Lower leg skin (tissue), 4 donors: ENCODE measurements around the gene PCDH9. TPM values are rescaled to one million over a fixed set of nuclear protein-coding genes. Genes with fewer than 3 reads are reported as not detected.

Experiments
- DNase-seq, 2 donors: peaks; one replicate each; pipeline ENCODE4 v3.0.0-alpha.2; 2019; ENCODE audit warnings: low spot score in 2 of 2
- H3K4me3 ChIP-seq: fragments of 200-600 bp; sonication (generic); 2 replicates; pipeline ENCODE4 v1.5.1; 2017; ENCODE audit warnings: mild to moderate bottlenecking, low read depth; ENCODE audit not compliant: poor library complexity, severe bottlenecking
- POLR2A ChIP-seq, 2 donors: fragments of 450-650 bp; IDR thresholded peaks; one replicate each; pipeline ENCODE4 v1.6.1; 2016 to 2017; ENCODE audit warnings: antibody characterized with exemption in 2 of 2, mild to moderate bottlenecking in 1 of 2, moderate library complexity in 1 of 2
- WGBS, 2 donors: methylation state at CpG; one replicate each; pipeline ENCODE4 v1.1.5; 2018; 5-methylcytosine and 5-hydroxymethylcytosine counted together
- intact Hi-C: fragments of 100-400 bp; cut with DNase I; formaldehyde crosslinking; loops from one replicate; pipeline ENCODE4 v1.15.0; 2023; ENCODE audit warnings: low total_unique reads
- total RNA-seq, 4 donors: library from RNA; depleted of rRNA; stranded (reverse); fragments of >200 nt; gene quantifications; one replicate each; pipeline ENCODE4 v1.1.0, GENCODE V29; 2016
- TF ChIP-seq, protein P1 (sequence below), 3 donors: fragments of 450-650 bp; IDR thresholded peaks; one replicate each; pipeline ENCODE4 v1.5.1; 2016; ENCODE audit warnings: antibody characterized with exemption in 3 of 3, mild to moderate bottlenecking in 3 of 3, moderate library complexity in 2 of 3

Gene PCDH9
- total RNA-seq, 4 donors from 2014 or later = 0.21 to 0.84 (median 0.36) TPM

DNA sequence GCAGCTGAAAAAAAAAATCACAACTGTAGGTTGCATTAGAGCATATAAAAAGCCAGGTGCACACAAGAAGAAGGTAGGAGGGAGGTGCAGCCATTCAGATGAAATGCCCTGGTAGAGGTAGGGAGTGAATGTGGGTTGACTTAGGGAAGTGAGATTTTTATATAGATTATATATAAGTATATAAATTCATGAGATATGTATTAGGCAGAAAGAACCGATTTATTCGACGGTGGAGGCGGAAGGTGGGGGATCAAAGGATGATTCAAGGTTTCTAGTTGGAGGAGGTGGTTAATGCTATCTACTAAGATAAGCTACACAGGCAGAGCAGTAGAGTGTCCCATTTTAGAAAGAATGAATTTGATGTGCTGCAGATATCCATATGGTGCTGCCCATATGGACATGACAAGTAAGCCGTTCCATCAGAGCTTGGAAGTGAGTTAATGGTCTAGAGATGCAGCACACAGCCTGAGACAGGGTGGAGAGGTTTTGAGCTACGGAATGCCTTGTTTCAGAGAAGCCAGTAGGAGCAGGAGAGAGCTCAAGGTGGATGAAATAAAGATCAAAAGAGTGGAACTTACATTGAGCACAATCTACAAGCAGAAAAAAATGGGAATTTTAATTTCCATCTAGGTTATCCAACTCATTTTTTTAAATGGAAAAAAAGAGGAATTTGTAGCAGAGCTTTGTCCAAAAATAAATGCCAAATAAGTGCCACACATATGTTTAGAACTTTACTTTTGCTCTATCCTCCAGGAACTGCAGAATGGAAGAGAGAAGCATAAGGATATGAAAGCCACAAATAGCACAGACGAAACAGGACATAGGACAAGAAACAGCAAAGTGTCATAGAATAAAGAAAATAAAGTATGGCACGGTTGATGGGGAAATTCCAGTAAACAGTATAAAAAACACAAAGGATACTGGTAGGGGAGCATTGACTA is 177.3 kb downstream of the PCDH9 start:
- WGBS, 2 donors = 88% methylated on average over 8 of the region's 8 CpGs
- intact Hi-C loops = no loop called here
- no peak for TF ChIP-seq POLR2A (IDR thresholded peaks at IDR 0.05)
- TF ChIP-seq, protein P1, sequence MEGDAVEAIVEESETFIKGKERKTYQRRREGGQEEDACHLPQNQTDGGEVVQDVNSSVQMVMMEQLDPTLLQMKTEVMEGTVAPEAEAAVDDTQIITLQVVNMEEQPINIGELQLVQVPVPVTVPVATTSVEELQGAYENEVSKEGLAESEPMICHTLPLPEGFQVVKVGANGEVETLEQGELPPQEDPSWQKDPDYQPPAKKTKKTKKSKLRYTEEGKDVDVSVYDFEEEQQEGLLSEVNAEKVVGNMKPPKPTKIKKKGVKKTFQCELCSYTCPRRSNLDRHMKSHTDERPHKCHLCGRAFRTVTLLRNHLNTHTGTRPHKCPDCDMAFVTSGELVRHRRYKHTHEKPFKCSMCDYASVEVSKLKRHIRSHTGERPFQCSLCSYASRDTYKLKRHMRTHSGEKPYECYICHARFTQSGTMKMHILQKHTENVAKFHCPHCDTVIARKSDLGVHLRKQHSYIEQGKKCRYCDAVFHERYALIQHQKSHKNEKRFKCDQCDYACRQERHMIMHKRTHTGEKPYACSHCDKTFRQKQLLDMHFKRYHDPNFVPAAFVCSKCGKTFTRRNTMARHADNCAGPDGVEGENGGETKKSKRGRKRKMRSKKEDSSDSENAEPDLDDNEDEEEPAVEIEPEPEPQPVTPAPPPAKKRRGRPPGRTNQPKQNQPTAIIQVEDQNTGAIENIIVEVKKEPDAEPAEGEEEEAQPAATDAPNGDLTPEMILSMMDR (IDR thresholded peaks at IDR 0.05) = no peak
- no peak overlapping the region for H3K4me3 ChIP-seq
- no peak for DNase-seq

DNA sequence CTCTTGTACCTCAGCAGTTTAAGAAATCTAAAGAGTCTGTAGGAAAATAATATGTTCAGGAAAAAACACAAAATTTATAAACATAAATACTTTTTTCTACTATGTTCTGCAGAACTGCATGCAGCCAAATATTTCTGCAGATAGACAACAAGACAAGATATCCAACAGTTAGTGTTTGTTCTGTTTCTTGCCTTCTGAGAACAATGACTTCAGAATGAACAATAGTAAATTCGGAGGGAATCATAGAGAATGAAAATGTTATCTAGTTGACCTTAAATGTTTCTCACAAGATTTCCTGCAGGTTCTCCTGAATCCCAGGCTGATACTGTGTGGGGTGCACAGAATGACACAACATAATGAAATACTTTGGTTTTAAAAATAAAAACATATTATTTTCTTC is 180.4 kb downstream of the PCDH9 start:
- WGBS, 2 donors = 77 to 86% methylated on average over 1 of the region's 1 CpG
- intact Hi-C loops = no loop called here
- H3K4me3 ChIP-seq = no peak overlapping the region
- TF ChIP-seq, protein P1 (IDR thresholded peaks at IDR 0.05) = no peak
- TF ChIP-seq POLR2A (IDR thresholded peaks at IDR 0.05) = no peak
- DNase-seq = no peak

DNA sequence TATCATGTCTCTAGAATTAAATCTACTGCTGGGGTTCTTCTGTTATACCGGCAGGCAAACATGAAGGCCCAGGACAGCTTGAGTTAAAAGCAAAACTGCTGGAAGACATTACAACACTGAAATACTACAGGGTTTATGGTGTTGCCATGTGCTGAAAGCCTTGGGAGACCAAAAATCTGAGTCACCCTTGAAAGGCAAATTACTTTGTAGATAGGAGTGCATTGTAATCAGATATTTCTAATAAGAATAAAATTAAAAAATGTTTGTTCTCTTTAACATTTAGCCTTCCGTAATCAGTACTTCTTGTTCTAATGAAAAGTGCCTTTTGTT is 181.3 kb downstream of the PCDH9 start:
- TF ChIP-seq, protein P1 (IDR thresholded peaks at IDR 0.05) = no peak
- TF ChIP-seq POLR2A (IDR thresholded peaks at IDR 0.05) = no peak
- 84 to 89% methylated on average over 2 of the region's 2 CpGs for WGBS, 2 donors
- DNase-seq = no peak
- intact Hi-C loops = no loop called here
- H3K4me3 ChIP-seq = no peak overlapping the region

DNA sequence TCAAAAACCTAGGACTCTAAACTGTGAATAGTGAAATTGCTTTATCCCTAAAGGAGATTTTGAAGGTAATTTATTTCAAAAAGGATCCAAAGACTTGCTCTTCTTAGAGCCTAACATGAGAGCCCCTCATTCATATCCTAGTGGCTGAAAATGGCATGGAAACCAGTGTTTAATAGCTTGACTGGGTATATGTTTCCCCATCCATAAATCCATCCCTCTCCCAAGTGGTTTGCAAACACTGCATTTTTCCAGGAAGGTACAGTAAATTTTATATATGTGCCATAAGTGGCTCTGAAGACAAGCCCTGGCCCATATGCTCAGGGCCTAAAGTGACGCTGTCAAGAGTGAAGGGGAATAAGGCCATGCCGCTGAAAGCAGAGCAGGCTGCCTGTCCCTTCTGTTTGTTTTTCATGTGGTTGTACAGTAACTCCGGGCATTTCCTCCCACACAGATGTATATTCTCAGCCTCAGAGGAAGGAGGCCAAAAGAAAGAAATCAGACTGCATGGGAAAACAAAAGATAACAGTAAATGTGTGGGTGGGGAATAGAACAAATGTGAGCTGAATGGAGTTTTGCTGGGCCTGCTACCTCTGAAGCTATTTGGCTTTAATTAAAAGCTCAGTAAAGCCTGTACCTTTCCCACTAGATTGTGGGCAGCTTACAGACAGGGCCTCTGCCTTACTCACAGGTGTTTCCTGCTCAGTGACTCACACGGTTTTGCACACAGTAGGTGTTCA is 181.9 kb downstream of the PCDH9 start:
- WGBS, 2 donors = 27 to 37% methylated on average over 4 of the region's 4 CpGs
- no peak for DNase-seq
- intact Hi-C loops = no loop called here
- H3K4me3 ChIP-seq = no peak overlapping the region
- TF ChIP-seq POLR2A (IDR thresholded peaks at IDR 0.05) = no peak
- TF ChIP-seq, protein P1 (IDR thresholded peaks at IDR 0.05) = no peak

DNA sequence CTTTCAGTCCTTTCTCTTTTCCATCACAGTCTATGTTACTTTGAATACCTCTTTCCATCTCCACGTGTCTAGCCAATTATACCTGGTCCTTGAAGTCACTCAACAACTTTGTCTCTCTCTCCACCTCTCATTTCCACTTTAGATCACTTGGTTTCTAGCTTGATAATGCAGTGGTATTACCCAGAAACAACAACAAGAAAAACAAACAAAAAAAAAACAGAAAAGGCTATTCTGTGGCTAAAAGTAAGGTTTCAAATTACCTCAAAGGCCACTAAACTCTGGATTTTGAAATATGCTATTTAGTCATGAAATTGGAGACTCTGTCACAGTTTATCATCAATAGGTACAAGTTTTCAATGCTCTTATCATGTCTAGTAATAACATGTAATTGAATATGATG is 184.8 kb downstream of the PCDH9 start:
- whole genome bisulfite sequencing, 2 donors = 83 to 86% methylated on average over 1 of the region's 1 CpG
- no peak for DNase-seq
- no peak overlapping the region for H3K4me3 ChIP-seq
- no peak for TF ChIP-seq POLR2A (IDR thresholded peaks at IDR 0.05)
- TF ChIP-seq, protein P1 (IDR thresholded peaks at IDR 0.05) = no peak
- intact Hi-C loops = no loop called here
